ENCODE measurements around the gene ZFR2. TPM values are rescaled to one million over a fixed set of nuclear protein-coding genes. Genes with fewer than 3 reads are reported as not detected.

Gene ZFR2
- total RNA-seq, 4 donors from 2014 or later: not detected

DNA sequence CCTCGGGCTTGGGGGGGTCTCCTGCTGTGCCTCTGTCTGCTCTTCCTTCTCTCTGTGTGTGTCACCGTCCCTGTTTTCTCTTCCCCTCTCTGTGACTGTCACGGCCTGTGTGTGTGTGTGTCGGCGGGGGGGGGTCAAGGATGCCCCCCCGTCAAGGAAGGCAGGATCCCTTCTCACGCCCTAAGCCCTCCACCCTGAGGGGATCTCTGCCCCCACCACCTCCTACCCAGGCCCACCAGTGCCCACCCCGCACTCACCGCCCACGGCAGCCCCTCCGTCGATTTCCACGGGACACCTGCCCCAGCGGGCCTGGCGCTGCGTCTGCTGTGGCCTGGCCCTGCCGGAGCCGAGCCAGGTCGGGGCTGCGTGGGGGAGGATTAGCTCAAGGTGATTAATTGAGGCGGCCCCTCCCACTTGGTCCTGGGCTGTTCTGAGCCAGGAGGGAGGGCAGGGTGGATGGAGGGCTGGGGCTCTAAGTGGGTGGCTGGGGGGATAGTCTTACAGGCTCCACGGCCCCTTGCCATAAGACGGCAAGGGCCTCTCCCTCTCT, 96.9 kb downstream of the ZFR2 start, which contains the start of gene RAX2:
TSS of gene RAX2 (minus strand) at position 323 of the 550 bp plus-strand sequence. CDS start 486 bp downstream, outside the sequence.
- TF ChIP-seq, protein P1, sequence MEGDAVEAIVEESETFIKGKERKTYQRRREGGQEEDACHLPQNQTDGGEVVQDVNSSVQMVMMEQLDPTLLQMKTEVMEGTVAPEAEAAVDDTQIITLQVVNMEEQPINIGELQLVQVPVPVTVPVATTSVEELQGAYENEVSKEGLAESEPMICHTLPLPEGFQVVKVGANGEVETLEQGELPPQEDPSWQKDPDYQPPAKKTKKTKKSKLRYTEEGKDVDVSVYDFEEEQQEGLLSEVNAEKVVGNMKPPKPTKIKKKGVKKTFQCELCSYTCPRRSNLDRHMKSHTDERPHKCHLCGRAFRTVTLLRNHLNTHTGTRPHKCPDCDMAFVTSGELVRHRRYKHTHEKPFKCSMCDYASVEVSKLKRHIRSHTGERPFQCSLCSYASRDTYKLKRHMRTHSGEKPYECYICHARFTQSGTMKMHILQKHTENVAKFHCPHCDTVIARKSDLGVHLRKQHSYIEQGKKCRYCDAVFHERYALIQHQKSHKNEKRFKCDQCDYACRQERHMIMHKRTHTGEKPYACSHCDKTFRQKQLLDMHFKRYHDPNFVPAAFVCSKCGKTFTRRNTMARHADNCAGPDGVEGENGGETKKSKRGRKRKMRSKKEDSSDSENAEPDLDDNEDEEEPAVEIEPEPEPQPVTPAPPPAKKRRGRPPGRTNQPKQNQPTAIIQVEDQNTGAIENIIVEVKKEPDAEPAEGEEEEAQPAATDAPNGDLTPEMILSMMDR (IDR thresholded peaks at IDR 0.05; ENCODE audit: low read depth): no peak

- TF ChIP-seq, protein P1 (IDR thresholded peaks at IDR 0.05; ENCODE audit: low read depth): no peak
Measured at GRCh38 chr19:3771000-3771905, 97.6 kb downstream of the ZFR2 start.

DNA sequence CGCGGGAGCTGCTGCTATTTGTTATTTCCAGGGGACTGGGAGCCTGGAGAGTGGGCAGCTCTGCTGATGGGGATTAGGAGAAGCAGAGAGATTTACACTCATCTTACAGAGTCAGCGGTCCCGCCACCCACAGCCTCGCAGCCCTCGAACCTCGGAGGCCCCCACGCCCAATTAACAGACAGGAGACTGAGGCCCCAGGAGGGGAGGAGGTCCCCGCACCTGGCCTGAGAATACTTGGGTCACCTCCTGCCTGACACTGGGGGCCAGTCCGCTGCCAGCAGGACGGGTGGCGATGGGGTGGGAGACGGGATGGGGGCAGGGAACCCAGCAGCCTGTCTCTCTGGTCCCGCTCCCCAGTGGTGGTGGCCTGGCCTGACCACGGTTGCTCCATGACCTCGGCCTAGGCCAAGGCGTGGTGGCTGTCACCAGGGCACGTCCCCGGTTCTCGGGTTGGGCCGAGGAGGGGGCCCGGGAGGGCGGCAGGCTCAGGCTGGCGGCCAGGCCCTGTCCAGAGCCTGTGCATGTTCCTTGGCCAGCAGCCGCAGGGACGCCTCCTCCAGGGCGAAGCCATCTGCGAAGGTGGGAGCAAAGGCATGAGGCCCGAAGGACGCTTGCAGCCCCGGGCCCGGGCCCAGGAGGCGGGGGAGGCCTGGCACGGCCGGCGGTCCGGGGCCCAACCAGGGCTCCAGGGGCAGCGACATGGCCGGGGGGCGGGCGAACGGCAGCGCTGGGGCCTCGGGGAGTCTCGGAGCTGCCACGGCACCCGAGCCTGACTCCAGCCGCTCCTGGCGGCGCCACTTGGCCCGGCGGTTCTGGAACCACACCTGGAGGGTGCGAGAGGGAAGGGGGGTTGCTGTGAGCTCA, 98.5 kb downstream of the ZFR2 start:
- TF ChIP-seq, protein P1 (IDR thresholded peaks at IDR 0.05; ENCODE audit: low read depth): no peak

DNA sequence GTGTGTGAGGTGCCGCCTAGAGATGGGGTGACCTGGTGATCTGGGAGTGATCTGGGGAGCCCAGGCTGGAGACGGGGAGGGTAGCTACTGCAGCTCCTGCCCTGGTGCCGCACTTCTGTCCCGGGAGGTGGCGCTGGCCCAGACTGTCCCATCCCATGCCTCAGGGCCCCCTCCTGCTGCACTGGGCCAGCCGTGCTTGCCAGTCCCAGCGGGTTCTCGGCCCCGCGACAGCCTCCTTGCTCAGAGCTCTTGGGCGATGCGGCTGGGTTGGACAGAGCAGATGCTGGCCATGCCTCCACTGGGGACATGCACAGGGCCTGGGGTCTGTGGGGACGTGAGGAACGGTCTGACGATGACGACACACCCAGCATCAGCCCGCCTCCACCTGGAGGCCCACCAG, 99.3 kb downstream of the ZFR2 start:
- TF ChIP-seq, protein P1 (IDR thresholded peaks at IDR 0.05; ENCODE audit: low read depth): no peak

GRCh38 chr19:3768748-3769099, 100.1 kb downstream of the ZFR2 start:
- TF ChIP-seq, protein P1 (IDR thresholded peaks at IDR 0.05; ENCODE audit: low read depth): no peak

DNA sequence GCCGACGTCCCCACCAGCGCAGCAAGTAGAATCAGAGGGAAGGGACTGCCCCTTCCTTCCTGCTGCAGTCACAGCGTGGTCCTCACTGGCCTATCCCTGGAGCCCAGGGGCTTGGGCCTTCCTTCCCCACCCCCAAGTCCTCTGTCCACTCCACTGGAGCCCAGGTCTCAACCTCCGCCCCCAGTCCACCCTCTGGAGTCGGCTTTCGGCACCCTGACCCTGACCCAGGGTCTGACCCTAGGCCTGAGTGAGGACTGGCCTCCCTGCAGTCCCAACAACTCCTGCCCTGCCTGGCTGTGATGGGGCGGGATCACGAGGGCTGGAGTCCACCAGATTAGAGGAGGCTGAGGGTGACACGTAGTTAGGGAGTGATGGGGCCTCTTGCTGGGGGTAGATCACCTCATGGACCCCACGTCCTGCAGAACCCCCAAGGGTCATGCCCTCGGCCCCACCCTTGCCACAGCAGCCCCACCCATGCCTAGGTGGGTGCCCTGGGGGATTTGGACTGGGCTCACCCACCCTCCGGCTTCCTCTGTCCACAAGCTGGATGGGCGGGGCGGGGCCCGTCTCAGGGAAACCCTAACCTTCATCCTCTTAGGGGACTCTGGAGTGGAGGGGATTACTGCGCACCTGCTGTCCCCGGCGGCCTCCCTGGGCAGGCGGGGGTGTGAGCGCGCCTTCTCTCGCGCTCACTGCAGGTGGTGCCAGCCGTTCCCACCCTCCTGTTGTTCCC, 100.7 kb downstream of the ZFR2 start:
- TF ChIP-seq, protein P1 (IDR thresholded peaks at IDR 0.05; ENCODE audit: low read depth): no peak

Measured in subcutaneous adipose tissue (tissue), 4 donors.